K562 (cell line): ENCODE results near the gene ADAT3. TPM values are rescaled to one million over a fixed set of nuclear protein-coding genes. Genes with fewer than 3 reads are reported as not detected.

Experiments used
- CBX3 ChIP-seq, 2 experiments: IDR thresholded peaks; 1 replicate in 1 of 2; 2 replicates in 1 of 2; pipeline ENCODE4 v1.6.1; 2012; ENCODE audit warnings: inconsistent platforms in 2 of 2, low read length in 2 of 2, borderline replicate concordance in 1 of 2, control low read depth in 1 of 2
- CHD1 ChIP-seq: fragments of 200-600 bp; sonication (generic); IDR thresholded peaks from one replicate; pipeline ENCODE4 v1.6.1; 2012; ENCODE audit warnings: mild to moderate bottlenecking, moderate library complexity, low read length, inconsistent platforms
- EGR1 ChIP-seq: fragments of 450-650 bp; conservative IDR thresholded peaks from 2 replicates; pipeline ENCODE4 v1.6.1; 2017; ENCODE audit warnings: mild to moderate bottlenecking
- ETV5 ChIP-seq: sonication (generic); formaldehyde crosslinking; IDR thresholded peaks from 2 replicates; pipeline ENCODE4 v1.4.0; 2020; ENCODE audit warnings: low read depth, mild to moderate bottlenecking, missing genetic modification reagents
- L3MBTL2 ChIP-seq: fragments of 450-650 bp; IDR thresholded peaks from 2 replicates; pipeline ENCODE4 v1.6.1; 2016; ENCODE audit warnings: mild to moderate bottlenecking, moderate library complexity
- NR2C2 ChIP-seq, 2 experiments: fragments of 200-800 bp in 1 of 2; sonication (Bioruptor generic) in 1 of 2; sonication (generic) in 1 of 2; formaldehyde crosslinking in 1 of 2; IDR thresholded peaks; 2 replicates each; pipeline versions ENCODE4 v1.6.1 to v1.8.0; 2016 to 2022; ENCODE audit warnings: mild to moderate bottlenecking in 1 of 2, missing compliant biosample characterization in 1 of 2, missing genetic modification characterization in 1 of 2, missing genetic modification reagents in 1 of 2
- SOX6 ChIP-seq: fragments of 450-650 bp; IDR thresholded peaks from 2 replicates; pipeline ENCODE4 v1.6.1; 2014; ENCODE audit warnings: mild to moderate bottlenecking
- SUPT5H ChIP-seq: fragments of 450-650 bp; IDR thresholded peaks from 2 replicates; pipeline ENCODE4 v1.6.1; 2016
- U2AF1 ChIP-seq: fragments of 200-400 bp; formaldehyde crosslinking; optimal IDR thresholded peaks from 2 replicates; pipeline ENCODE3; 2017; ENCODE audit warnings: mild to moderate bottlenecking, low read depth, low read length, moderate library complexity
- ZBTB1 ChIP-seq: sonication (generic); formaldehyde crosslinking; IDR thresholded peaks from 2 replicates; pipeline ENCODE4 v1.8.1; 2023; ENCODE audit warnings: missing genetic modification reagents, low read depth, mild to moderate bottlenecking, borderline replicate concordance
- ZEB2 ChIP-seq: fragments of 450-650 bp; IDR thresholded peaks from 2 replicates; pipeline ENCODE4 v1.6.1; 2016
- ZFPM2 ChIP-seq: fragments of 250-450 bp; sonication (Bioruptor Pico); IDR thresholded peaks from 2 replicates; pipeline ENCODE4 v1.5.1; 2022; ENCODE audit warnings: mild to moderate bottlenecking
- ZFX ChIP-seq: sonication (generic); formaldehyde crosslinking; IDR thresholded peaks from 2 replicates; pipeline ENCODE4 v1.8.0; 2022; ENCODE audit warnings: mild to moderate bottlenecking, missing genetic modification reagents, moderate library complexity
- ZKSCAN1 ChIP-seq: fragments of 150-350 bp; IDR thresholded peaks from 2 replicates; pipeline ENCODE4 v1.6.1; 2016; ENCODE audit warnings: low read depth, low read length
- ZNF263 ChIP-seq: sonication (generic); formaldehyde crosslinking; IDR thresholded peaks from 2 replicates; pipeline ENCODE4 v1.8.0; 2022; ENCODE audit warnings: mild to moderate bottlenecking, missing genetic modification reagents, borderline replicate concordance
- polyA plus RNA-seq, 8 experiments: library from polyadenylated mRNA; depleted of rRNA in 4 of 8; stranded (reverse) in 5 of 8; unstranded in 3 of 8; fragments of >200 nt; fragmentation: Nextera tagmentation in 2 of 8; fragmentation: Illumina TruSeq in 1 of 8; extraction: Ambion mirVana in 2 of 8; extraction: Trizol in 1 of 8; gene quantifications; 2 replicates each; pipeline versions ENCODE4 v1.2.1 to v1.2.3, GENCODE V29; 2011 to 2014; ENCODE audit warnings: inconsistent platforms in 1 of 8, missing spikeins in 1 of 8
- total RNA-seq, 7 experiments: library from RNA; depleted of rRNA in 6 of 7; stranded (reverse); fragments of >200 nt in 6 of 7; fragmentation: Illumina TruSeq in 2 of 7; extraction: Trizol in 2 of 7; gene quantifications; 2 replicates each; pipeline versions ENCODE4 v1.2.1 to v1.2.3, GENCODE V29; 2011 to 2021; ENCODE audit warnings: low replicate concordance in 1 of 7
- TF ChIP-seq, protein P1 (sequence below): fragments of 450-650 bp; IDR thresholded peaks from 2 replicates; pipeline ENCODE4 v1.7.0; 2016; ENCODE audit warnings: borderline replicate concordance
- TF ChIP-seq, protein P2 (sequence below): sonication (generic); formaldehyde crosslinking; IDR thresholded peaks from 2 replicates; pipeline ENCODE4 v1.8.0; 2023; ENCODE audit warnings: mild to moderate bottlenecking, missing genetic modification reagents
- TF ChIP-seq, protein P3 (sequence below): fragments of 250-450 bp; sonication (Bioruptor Pico); IDR thresholded peaks from 2 replicates; pipeline ENCODE4 v1.4.0; 2020; ENCODE audit warnings: mild to moderate bottlenecking, moderate library complexity
- TF ChIP-seq, protein P4 (sequence below): fragments of 250-450 bp; sonication (Bioruptor Pico); IDR thresholded peaks from 2 replicates; pipeline ENCODE4 v1.4.0; 2020; ENCODE audit warnings: borderline replicate concordance

Gene ADAT3
- total and polyA plus RNA-seq, 9 of the 15 experiments (the other 6 are each of a cell fraction or from before 2014, with no cell fraction given): 0.67 to 15.6 (median 7.8) TPM; not detected in 4

DNA sequence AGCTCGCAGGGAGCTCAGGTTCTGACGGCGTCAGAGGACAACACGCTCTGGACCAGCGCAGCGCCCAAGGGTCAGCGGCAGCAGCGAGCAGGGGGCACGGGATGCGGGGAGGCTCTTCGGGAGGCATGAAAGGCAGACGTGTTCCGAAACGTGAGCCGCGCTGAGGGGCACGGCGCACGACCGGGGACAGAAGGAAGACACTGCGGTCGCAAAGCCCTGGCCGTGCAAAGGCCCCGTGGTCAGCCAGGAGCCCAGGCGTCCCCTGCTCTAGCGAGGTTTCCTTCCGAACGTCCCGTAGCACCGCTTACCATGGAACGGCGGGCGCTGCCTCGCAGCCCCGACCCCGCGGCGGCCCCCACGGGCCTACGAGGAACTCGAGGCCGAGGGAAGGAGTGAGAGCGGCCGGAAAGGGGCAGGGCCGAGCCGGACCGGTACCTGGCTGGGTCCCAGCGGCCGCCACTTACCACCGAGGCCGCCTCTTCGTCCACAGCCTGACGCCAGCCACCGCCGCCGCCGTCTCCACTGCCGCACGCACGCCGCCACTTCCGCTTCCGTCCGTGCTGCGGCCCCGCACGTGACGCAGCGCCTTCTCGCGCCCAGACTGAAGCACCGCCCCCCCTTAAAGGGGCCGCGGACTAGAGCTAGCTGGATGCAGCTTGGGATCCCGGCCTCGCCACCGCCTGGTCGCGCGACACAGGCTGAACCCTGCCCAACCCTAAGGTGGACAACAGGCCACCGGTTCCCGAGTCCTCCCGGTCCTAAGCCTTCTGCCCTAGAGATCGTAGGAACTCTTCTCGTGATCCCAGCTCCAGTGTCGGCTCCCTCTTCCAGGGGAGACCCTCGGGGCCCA, 29.3 kb upstream of the ADAT3 start (continued):
- TF ChIP-seq, protein P1, sequence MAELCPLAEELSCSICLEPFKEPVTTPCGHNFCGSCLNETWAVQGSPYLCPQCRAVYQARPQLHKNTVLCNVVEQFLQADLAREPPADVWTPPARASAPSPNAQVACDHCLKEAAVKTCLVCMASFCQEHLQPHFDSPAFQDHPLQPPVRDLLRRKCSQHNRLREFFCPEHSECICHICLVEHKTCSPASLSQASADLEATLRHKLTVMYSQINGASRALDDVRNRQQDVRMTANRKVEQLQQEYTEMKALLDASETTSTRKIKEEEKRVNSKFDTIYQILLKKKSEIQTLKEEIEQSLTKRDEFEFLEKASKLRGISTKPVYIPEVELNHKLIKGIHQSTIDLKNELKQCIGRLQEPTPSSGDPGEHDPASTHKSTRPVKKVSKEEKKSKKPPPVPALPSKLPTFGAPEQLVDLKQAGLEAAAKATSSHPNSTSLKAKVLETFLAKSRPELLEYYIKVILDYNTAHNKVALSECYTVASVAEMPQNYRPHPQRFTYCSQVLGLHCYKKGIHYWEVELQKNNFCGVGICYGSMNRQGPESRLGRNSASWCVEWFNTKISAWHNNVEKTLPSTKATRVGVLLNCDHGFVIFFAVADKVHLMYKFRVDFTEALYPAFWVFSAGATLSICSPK: no peak
- no peak for TF ChIP-seq ZFPM2 (CRISPR knock-in tag)
- TF ChIP-seq EGR1: peak; percentile 66; the same call in 1 of the 2 replicates
- TF ChIP-seq ZKSCAN1: 0 out of 2 replicates have a peak, but pooled peaks have one; percentile 27
- TF ChIP-seq ZBTB1 (CRISPR knock-in tag): peak; percentile 98
- TF ChIP-seq ETV5 (CRISPR knock-in tag): peak; percentile 93
- peak; percentile 93 for TF ChIP-seq L3MBTL2
- peak; percentile 87 for TF ChIP-seq ZFX (CRISPR knock-in tag)
- peak; percentile 94 for TF ChIP-seq SUPT5H
- no peak for TF ChIP-seq ZEB2
- TF ChIP-seq, protein P2, sequence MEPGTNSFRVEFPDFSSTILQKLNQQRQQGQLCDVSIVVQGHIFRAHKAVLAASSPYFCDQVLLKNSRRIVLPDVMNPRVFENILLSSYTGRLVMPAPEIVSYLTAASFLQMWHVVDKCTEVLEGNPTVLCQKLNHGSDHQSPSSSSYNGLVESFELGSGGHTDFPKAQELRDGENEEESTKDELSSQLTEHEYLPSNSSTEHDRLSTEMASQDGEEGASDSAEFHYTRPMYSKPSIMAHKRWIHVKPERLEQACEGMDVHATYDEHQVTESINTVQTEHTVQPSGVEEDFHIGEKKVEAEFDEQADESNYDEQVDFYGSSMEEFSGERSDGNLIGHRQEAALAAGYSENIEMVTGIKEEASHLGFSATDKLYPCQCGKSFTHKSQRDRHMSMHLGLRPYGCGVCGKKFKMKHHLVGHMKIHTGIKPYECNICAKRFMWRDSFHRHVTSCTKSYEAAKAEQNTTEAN (CRISPR knock-in tag): no peak
- peak; percentile 55 for TF ChIP-seq SOX6
- peak; percentile 91 for TF ChIP-seq CHD1
- TF ChIP-seq ZNF263 (CRISPR knock-in tag): peak; percentile 52; the same call in 1 of the 2 replicates
- TF ChIP-seq CBX3 (IDR thresholded peaks at IDR 0.05; ENCODE audit: borderline replicate concordance in 1 of 2, low read length in 2 of 2): peak in 1 of 2 experiments; percentile 43; a peak in 2 of 3 replicates
- TF ChIP-seq, protein P3, sequence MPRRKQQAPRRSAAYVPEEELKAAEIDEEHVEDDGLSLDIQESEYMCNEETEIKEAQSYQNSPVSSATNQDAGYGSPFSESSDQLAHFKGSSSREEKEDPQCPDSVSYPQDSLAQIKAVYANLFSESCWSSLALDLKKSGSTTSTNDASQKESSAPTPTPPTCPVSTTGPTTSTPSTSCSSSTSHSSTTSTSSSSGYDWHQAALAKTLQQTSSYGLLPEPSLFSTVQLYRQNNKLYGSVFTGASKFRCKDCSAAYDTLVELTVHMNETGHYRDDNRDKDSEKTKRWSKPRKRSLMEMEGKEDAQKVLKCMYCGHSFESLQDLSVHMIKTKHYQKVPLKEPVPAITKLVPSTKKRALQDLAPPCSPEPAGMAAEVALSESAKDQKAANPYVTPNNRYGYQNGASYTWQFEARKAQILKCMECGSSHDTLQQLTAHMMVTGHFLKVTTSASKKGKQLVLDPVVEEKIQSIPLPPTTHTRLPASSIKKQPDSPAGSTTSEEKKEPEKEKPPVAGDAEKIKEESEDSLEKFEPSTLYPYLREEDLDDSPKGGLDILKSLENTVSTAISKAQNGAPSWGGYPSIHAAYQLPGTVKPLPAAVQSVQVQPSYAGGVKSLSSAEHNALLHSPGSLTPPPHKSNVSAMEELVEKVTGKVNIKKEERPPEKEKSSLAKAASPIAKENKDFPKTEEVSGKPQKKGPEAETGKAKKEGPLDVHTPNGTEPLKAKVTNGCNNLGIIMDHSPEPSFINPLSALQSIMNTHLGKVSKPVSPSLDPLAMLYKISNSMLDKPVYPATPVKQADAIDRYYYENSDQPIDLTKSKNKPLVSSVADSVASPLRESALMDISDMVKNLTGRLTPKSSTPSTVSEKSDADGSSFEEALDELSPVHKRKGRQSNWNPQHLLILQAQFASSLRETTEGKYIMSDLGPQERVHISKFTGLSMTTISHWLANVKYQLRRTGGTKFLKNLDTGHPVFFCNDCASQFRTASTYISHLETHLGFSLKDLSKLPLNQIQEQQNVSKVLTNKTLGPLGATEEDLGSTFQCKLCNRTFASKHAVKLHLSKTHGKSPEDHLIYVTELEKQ (CRISPR knock-in tag): no peak
- TF ChIP-seq NR2C2 (CRISPR knock-in tag; IDR thresholded peaks at IDR 0.05): peak; percentile 76; the same call in 1 of the 2 replicates
- TF ChIP-seq NR2C2 (tag; IDR thresholded peaks at IDR 0.05): peak; percentile 79
- TF ChIP-seq U2AF1: peak; percentile 48
- TF ChIP-seq, protein P4, sequence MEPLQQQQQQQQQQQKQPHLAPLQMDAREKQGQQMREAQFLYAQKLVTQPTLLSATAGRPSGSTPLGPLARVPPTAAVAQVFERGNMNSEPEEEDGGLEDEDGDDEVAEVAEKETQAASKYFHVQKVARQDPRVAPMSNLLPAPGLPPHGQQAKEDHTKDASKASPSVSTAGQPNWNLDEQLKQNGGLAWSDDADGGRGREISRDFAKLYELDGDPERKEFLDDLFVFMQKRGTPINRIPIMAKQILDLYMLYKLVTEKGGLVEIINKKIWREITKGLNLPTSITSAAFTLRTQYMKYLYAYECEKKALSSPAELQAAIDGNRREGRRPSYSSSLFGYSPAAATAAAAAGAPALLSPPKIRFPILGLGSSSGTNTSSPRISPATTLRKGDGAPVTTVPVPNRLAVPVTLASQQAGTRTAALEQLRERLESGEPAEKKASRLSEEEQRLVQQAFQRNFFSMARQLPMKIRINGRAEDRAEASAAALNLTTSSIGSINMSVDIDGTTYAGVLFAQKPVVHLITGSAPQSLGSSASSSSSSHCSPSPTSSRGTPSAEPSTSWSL (CRISPR knock-in tag): 0 out of 2 replicates have a peak, but pooled peaks have one; percentile 20
